Measurements from ENCODE around the gene COPA. TPM values are rescaled to one million over a fixed set of nuclear protein-coding genes. Genes with fewer than 3 reads are reported as not detected.

COPA gene
- polyA plus RNA-seq, 1 of the 3 experiments (the other 2 are of a cell fraction), result 91.4 TPM

GRCh38 chr1:160363951-160364735 is 21.1 kb upstream of the COPA start:
- CTCF ChIA-PET, result interaction anchor here (0.6 to 9.0 kb wide), 5 partner anchors 9 to 266 kb away, joined by 3 to 85 read pairs (median 3); no protein-coding TSS in a partner anchor
- WGBS (ENCODE audit: low lambda C conversion rate), result 80% methylated on average over 12 of the region's 12 CpGs
- Histone ChIP-seq H3K27me3 (ENCODE audit: insufficient read depth) (no peaks in the 10 kb centered on the region), H3K9me2 (no peaks in the 10 kb centered on the region), H2AFZ (ENCODE audit: low read depth) (no peak overlapping the region), H3K36me3 (replicated peaks in 1 of 2; ENCODE audit: control insufficient read depth in 1 of 2, insufficient read depth in 2 of 2, low read length in 1 of 2) (peaks cover 0 to 16% of the 10 kb centered on the region in 2 experiments), H3K9ac (no peak overlapping the region), H4K20me1 (ENCODE audit: insufficient read depth) (no peaks in the 10 kb centered on the region), H3K4me2 (no peak overlapping the region), H3K4me3 (ENCODE audit: low read depth in 2 of 2, low read length in 1 of 2) (no peak overlapping the region), H3K9me3 (no peaks in the 10 kb centered on the region), H3K79me2 (ENCODE audit: insufficient read depth) (no peaks in the 10 kb centered on the region), H3K4me1 (ENCODE audit: control insufficient read depth in 1 of 2, insufficient read depth in 2 of 2, low read depth in 1 of 2, low read length in 1 of 2) (no peaks in the 10 kb centered on the region), H3K27ac (ENCODE audit: low read depth in 2 of 2, low read length in 1 of 2) (no peak overlapping the region), H3F3A (replicated peaks; ENCODE audit: insufficient read depth) (peaks cover 4% of the 10 kb centered on the region)
- no peak for DNase-seq
- TF ChIP-seq ELF1 (IDR thresholded peaks at IDR 0.05), result no peak
- TF ChIP-seq CHD2 (IDR thresholded peaks at IDR 0.05; ENCODE audit: low read length, partially characterized antibody), result no peak
- no peak for TF ChIP-seq FOXM1 (IDR thresholded peaks at IDR 0.05; ENCODE audit: low read depth)
- no peak for TF ChIP-seq SIN3A (IDR thresholded peaks at IDR 0.05; ENCODE audit: borderline replicate concordance, low read depth, low read length)
- no peak for TF ChIP-seq FOXJ3 (CRISPR knock-in tag; IDR thresholded peaks at IDR 0.05)
- TF ChIP-seq MXI1 (IDR thresholded peaks at IDR 0.05; ENCODE audit: low read depth, low read length), result no peak
- no peak for TF ChIP-seq EZH2phosphoT487 (IDR thresholded peaks at IDR 0.05; ENCODE audit: borderline replicate concordance, low read depth)
- TF ChIP-seq EP300 (IDR thresholded peaks at IDR 0.05; ENCODE audit: borderline replicate concordance in 1 of 2, low read depth in 1 of 2, low read length in 1 of 2), result no peak
- no peak for TF ChIP-seq CTCF (IDR thresholded peaks at IDR 0.05)
- no peak for TF ChIP-seq TAF1 (IDR thresholded peaks at IDR 0.05; ENCODE audit: borderline replicate concordance, low read depth, low read length)
- no peak for TF ChIP-seq IRF3 (IDR thresholded peaks at IDR 0.05; ENCODE audit: low read depth, low read length)
- no peak for TF ChIP-seq USF1 (IDR thresholded peaks at IDR 0.05; ENCODE audit: borderline replicate concordance, low read depth)
- TF ChIP-seq POLR2AphosphoS5 (IDR thresholded peaks at IDR 0.05; ENCODE audit: low read depth, low read length), result no peak
- POLR2A ChIA-PET, result no interaction called here
